ENCODE data around the gene RPL22.

RPL22 gene

DNA sequence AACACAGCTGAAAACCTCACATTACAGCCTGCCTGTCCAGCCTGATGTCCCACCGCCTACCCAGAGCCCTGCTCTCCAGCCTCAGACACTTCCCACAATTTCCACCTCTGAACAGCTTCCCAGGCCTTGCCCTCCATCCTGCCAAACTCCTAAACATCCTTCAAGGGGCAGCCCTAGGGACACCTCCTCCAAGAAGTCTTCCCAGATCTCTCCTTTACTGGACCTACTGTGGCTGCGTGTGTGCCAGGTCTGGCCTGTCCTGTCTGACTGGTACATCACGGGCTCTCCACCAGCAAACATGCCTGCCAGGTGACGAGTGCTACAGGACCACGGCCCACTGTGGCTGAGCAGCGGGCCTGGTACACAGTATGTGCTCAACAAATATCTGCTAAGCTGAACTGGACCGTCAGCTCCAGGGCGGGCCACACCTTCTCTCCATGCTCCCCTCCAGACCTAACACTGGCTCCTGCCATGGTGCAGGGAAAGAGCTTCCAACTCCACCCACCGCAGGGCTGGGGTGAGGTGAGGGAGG lies 48.0 kb downstream of the RPL22 start:
- no peak for DNase-seq

DNA sequence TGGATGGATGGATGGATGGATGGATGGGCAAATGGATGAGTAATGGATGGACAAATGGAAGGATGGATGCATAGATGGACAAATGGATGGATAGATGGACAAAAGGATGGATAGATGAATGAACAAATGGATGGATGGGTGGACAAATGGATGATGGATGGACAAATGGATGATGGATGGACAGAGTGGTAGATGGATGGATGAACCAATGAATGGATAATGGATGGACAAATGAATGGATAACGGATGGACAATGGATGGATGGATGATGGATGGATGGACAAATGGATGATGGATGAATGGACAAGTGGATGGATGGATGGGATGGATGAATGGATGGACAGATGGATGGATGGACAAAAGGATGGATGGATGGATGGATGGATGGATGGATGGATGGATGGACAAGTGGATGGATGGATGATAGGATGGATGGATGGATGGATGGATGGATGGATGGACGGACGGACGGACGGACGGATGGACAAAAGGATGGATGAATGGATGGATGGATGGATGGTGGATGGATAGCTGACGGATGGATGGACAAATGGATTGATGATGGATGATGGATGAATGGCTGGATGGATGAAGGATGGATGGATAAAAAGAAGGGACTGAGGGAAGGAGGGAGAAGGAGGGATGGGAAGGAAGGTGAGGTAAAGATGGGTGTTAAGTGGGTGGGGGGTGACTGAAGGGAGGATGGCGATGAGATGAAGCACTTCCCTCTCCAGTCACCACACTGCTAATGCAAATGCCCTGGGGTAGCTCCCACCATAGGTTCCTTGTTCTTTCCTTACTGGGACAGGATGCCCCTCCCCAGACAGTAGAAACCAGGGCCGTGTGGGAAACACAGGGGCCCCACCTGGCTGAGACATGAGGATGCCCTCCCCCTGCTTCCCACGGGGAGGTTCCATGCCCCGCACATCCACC lies 49.1 kb downstream of the RPL22 start:
- DNase-seq: no peak

DNA sequence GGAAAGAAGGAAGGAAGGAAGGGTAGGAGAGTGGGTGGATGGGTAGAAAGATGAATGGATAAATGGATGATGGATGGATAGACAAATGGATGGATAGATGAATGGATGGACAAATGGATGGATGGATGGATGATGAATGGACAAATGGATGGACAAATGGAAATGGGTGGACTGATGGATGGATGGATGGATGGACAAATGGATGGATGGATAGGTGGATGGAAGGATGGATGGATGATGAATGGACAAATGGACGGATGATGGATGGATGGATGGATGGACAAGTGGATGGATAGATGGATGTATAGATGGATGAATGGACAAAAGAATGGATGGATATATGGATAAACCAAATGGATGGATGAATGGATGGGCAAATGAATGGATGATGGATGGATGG lies 49.8 kb downstream of the RPL22 start:
- no peak for DNase-seq

DNA sequence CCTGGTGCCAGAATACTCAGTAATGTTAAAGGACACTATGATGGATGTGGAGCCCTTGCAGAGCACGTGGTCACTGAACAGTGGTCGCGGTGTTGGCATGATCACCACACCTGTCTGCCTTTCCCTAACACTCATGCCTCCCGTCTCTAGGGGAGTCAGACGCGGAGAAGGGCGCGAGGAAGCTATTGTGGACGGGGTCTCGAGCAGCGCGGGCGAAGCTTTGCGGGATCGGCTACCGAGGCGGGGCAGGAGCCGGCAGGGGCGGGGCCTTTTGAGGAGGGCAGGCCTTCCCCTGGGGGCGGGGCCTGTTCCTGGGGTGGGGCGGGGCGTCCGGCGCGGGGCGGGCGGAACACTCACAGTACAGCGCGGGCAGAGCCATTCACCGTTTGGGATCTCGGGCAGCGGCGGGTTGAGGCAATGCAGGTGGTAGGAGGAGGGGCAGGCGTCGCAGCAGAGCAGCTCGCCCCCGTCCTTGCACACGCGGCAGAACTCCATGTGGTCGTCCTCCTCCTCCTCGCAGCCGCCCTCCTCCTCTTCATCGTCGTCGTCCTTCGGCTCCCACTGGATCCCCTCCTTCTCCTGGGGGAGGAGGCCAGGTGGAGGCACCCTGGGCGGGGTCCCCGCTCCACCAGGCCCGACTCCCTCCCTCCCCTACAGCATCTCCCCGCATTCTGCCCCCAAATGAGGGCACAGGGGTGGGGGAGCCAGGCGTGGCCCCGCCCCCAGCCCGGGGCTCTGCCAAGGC lies 50.7 kb downstream of the RPL22 start:
- peak; percentile 62 to 71 for DNase-seq

DNA sequence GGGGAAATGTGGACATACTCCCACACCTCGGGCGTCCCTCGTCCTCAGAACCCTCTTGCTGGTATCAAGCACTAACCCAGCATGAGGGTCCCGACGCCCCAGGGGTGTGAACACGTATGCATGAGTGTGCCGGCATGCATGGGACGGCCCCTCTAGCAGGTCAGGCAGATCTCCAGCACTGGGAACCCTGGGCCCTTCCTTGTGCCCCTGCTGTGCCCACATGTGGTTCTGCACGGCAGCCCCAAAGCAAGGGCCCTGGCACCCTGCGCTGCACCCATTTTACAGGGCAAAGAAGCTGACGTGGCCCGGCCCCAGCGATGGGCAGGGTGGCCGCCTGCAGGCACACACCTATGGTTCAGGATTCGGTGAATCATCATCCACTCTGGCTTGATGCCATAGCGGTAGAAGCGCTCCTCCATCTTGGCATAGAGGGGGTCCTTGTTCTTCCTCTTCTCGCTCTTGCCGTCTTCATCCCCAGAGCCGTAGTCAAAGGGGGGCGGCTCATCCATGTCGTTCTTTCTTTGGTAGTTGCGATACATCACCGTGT lies 53.5 kb downstream of the RPL22 start:
- no peak for DNase-seq

DNA sequence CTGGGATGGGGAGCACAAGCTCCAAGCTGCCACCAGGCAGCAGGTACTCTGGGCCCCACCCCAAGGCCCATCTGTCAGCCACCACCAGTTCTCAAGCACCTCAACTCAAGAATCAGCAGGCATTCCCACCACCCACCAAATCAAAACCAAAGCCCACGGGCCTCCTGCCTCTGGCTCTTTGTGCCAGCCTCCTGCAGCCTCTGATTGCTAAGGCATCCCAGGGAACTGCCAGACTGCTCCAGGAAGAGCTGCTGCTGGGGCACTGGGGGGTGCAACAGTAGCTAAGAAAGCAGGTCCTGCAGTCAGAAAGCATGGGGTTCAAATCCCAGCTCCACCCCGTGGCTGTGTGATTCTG lies 54.0 kb downstream of the RPL22 start:
- no peak for DNase-seq

DNA sequence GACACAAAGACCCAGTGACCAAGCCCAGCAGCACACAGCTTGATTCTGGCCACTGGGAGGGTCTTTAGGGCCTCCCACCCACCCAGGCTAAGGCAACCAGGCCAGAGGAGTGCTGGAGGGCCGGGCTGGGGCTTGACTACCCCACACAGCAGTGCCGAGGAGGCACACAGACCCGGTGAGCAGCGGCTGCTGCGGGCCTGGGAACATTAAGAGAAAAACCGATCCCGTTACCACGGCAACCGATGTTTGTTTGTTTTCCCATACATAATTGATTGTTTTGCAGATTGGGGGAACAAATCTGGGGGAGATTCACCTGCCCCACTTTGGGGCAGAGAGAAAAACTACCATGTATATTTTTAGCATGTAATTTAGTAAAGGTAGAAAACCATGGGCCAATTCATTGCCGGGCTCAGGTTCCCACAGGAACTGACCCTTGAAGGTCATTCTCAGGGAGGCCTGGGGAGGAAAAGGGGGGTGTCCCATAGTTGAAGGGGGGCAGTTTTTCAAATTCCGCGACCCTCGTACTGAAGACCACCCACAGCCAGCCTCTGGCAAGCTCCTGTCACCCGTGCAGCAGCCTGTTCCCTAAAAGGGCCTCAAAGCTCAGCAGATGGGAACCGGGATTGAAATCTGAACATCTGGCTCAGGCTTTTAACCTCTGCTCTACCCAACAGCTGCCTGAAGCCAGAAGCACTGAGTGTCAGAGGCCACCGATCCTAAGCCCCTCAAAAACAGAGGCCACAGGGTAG lies 54.6 kb downstream of the RPL22 start:
- DNase-seq: no peak

DNA sequence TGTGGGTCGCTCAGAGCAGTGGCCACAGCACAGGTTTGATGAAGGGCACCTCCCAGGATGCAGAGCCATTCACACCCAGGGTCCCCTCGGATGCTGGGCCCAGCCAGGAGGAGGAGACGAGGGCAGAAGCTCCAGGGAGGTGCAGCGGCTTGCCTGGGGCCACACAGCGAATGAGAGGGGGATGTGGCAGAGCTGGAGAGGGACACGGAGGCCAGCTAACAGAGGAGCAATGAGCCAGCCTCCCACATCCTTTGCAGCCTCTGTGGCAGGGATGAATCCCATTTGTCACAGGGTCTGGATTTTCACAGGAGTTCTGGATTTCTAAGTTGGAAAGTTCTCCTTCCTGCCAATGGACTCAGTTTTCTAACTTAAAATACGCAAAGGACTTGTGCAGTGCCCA lies 55.2 kb downstream of the RPL22 start:
- no peak for DNase-seq

DNA sequence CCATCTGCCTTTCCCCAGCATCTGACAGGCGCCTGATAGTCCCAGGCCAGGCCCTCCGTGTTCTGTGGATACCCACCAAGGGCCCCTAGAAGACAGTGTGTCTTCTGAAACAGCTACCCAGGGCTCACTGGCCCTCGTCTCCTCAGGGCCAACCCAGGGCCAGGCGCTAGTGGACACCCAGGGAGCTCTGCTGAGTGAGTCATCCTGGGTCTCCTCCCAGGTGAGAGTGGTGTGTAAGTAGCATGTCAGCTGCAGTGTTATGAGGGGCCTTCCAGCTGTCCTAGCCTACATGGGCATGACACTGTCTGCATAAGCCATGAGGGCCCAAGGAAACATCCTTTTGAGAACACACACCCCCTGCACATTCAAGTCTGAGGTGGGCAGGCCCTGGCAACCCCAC lies 56.0 kb downstream of the RPL22 start:
- DNase-seq: no peak

DNA sequence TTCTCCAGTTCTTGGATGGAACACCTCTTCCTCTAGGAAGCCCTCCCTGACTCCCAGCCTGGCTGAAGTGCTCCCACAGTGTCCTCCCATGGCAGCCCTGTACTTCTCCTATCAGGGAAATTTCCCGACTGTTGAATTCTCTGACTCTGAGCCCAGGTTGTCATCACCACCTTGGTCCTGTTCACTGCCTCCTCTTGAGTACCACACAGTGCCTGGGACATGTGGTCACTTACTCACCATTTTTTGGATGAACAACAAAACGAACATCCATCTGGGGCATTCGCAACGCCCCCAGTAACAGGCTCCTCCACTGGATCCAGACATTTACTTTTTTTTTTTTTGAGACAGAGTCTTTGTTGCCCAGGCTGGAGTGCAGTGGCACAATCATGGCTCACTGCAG lies 56.7 kb downstream of the RPL22 start:
- no peak for DNase-seq

DNA sequence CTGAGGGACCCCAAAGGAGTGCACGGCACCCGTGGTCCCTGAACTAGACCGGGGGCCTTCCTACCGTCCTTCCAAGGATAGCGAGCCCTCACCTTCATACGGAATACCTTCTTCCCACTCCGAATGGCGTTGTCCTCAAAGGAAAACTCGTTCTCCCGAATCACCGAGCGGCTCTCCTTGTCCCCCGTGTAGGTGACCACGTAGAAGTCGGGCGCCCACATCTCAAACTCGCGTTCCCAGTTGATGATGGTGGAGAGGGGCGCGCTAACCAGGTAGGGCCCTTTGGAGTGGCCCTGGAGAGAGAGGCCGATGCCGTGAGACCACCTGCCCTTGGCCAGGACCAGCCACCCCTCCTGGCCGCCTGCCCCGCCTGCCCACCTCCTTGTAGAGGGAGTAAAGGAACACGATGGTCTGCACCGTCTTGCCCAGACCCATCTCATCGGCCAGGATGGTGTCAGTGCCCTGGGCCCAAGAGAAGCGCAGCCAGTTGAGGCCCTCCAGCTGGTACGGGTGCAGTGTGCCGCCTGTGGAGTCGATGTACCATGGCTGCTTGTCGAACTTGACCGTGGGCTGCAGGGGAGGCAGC lies 57.3 kb downstream of the RPL22 start:
- no peak for DNase-seq

DNA sequence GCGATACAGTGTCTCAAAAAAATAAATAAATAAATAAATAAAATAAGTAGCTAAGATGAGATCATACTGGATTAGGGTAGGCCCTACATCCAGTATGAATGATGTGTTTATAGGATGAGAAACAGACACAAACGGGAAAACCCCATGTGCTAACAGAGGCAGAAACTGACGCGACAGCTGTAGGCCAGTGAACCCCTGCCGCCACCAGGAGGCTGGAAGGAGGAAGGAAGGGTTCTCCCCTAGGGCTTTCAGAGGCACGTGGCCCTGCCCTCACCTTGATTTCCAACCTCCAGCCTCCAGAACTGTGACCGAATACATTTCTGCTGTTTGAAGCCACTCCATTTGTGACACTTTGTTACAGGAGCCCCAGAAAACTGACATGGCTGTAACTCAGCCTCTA lies 57.8 kb downstream of the RPL22 start:
- no peak for DNase-seq

DNA sequence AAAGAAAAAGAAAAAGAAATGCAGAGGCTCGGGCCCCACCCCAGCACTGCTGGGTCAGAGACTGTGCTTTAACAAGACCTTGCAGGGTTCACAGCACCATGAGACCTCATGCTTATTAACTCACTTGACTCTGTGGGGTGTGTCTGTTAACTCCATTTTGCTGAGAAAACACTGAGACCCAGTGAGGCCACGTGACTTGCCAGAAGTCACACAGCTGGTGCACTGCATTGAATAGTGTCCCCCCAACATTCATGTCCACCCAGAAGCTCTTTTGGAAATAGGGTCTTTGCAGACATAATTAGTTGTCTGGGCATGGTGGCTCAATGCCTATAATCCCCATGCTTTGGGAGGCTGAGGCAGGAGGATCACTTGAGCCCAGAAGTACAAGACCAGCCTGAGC lies 59.0 kb downstream of the RPL22 start:
- no peak for DNase-seq

DNA sequence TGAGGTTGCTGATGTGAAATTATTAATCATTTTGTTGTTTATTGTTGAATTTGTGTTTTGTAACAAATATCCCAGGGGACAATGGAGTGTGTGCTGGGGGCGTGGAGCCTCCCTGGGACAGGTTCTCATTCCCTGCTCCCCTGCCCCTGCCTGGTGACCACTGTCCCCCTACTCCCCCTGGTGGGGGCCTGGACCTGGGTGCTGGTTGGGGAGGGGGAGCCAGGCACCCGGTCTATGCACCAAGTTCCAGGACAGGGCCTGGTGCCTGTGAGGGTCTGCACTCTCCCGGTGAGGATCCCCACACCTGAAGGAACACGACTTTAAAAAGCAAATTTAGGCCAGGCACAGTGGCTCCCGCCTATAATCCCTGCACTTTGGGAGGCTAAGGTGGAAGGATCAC lies 61.6 kb downstream of the RPL22 start:
- DNase-seq: no peak

DNA sequence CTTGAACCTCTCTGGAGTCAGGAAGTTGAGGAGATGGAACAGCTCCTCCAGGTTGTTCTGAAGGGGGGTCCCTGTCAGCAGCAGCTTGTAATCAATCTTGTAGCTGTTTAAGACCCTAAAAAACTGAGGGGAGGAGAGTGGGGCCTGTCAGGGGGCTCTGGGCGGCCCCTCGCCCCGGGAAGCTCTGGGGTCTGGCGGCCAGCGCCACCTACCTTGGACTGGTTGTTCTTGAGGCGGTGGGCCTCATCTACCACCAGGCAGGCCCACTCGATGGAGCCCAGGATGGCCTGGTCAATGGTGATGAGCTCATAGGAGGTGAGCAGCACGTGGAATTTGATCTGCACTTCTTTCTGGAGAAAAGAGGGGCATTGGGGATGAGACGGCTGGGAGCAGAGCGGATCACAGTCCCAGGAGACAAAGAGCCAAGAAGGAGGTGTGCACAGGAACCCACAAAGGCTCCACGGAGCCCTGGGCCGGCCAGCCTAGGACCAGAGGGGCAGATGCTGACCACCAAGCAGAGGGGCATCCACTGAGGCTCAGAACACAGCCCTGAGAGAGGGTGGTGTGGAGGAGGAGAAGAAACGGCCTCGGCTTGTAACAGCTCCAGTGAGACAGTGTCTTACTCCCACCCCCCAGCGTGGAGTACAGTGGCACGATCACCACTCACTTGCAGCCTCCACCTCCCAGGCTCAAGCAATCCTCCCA lies 62.7 kb downstream of the RPL22 start:
- no peak for DNase-seq

All from CD4-positive, alpha-beta T cell treated with Interleukin-4 for 1 hour (primary cell).